Activated CD8-positive, alpha-beta memory T cell treated with anti-CD3 and anti-CD28 coated beads, Interleukin-2, amount 50 U/mL, for 1 hour (primary cell): ENCODE results near the gene METTL18.

Experiments
- DNase-seq: peaks from one replicate; pipeline ENCODE4 v3.0.0-alpha.2; 2020; ENCODE audit errors: extremely low read depth

METTL18 gene

GRCh38 chr1:169785267-169785666 is 9.4 kb downstream of the METTL18 start:
- no peak for DNase-seq

- no peak for DNase-seq
These were observed 10.6 kb downstream of the METTL18 start for GRCh38 chr1:169784102-169784501.

- DNase-seq: no peak
These were observed 12.1 kb downstream of the METTL18 start for GRCh38 chr1:169782596-169782995.

GRCh38 chr1:169779970-169780369 is 14.7 kb downstream of the METTL18 start:
- DNase-seq: no peak

GRCh38 chr1:169779150-169779549 is 15.6 kb downstream of the METTL18 start:
- DNase-seq: no peak

GRCh38 chr1:169776440-169776839 is 18.3 kb downstream of the METTL18 start:
- DNase-seq: no peak

GRCh38 chr1:169768161-169768560 is 26.5 kb downstream of the METTL18 start:
- no peak for DNase-seq

- DNase-seq: no peak
These were observed 29.0 kb downstream of the METTL18 start for GRCh38 chr1:169765580-169766331.

- DNase-seq: no peak
These were observed 29.8 kb downstream of the METTL18 start for GRCh38 chr1:169764919-169765318.

- DNase-seq: no peak
These were observed 32.0 kb downstream of the METTL18 start for GRCh38 chr1:169762699-169763098.

GRCh38 chr1:169759038-169759437 is 35.7 kb downstream of the METTL18 start:
- DNase-seq: no peak

GRCh38 chr1:169753549-169753948 is 41.2 kb downstream of the METTL18 start:
- no peak for DNase-seq

- no peak for DNase-seq
These were observed 44.7 kb downstream of the METTL18 start for GRCh38 chr1:169750041-169750440.

GRCh38 chr1:169746550-169746949 is 48.2 kb downstream of the METTL18 start:
- DNase-seq: no peak

GRCh38 chr1:169745015-169745861 is 49.5 kb downstream of the METTL18 start:
- DNase-seq: no peak
